WTC11 (cell line): Measurements from ENCODE around the gene LOXL3. TPM values are rescaled to one million over a fixed set of nuclear protein-coding genes. Genes with fewer than 3 reads are reported as not detected.

Source experiments
- ATAC-seq: fragments of 200-7000 bp; cut with Tn5 transposase; 2 replicates; pipeline ENCODE4 v1.10.0; 2021; ENCODE audit warnings: mild to moderate bottlenecking, moderate library complexity
- CTCF ChIA-PET: fragments of 300-600 bp; sonication (Branson Sonifier 250); formaldehyde crosslinking; loops from one replicate; lab custom pipeline; 2021; ENCODE audit warnings: antibody characterized with exemption; lab: Charles Lee
- POLR2A ChIA-PET: fragments of 350-600 bp; sonication (Branson Sonifier 250); formaldehyde crosslinking; loops from one replicate; lab custom pipeline; 2021; ENCODE audit warnings: antibody characterized with exemption; lab: Charles Lee
- DNase-seq: peaks from one replicate; pipeline ENCODE4 v3.0.0; 2021; ENCODE audit warnings: low spot score
- H3K27ac Mint-ChIP-seq: 2 replicates; pipeline ENCODE4 v1.8.0; 2021; ENCODE audit warnings: mixed read lengths
- H3K27me3 Mint-ChIP-seq: 2 replicates; pipeline ENCODE4 v1.8.0; 2021; ENCODE audit warnings: low read depth, mild to moderate bottlenecking, moderate library complexity, mixed read lengths
- H3K36me3 Mint-ChIP-seq: 2 replicates; pipeline ENCODE4 v1.8.0; 2021; ENCODE audit warnings: mixed read lengths
- H3K4me1 Mint-ChIP-seq: 2 replicates; pipeline ENCODE4 v1.8.0; 2022; ENCODE audit warnings: mixed read lengths
- H3K4me3 Mint-ChIP-seq: 2 replicates; pipeline ENCODE4 v1.8.0; 2021; ENCODE audit warnings: mild to moderate bottlenecking, moderate library complexity, mixed read lengths
- H3K9me3 Mint-ChIP-seq: 2 replicates; pipeline ENCODE4 v1.8.0; 2021; ENCODE audit warnings: mixed read lengths
- CBFB ChIP-seq: sonication (generic); formaldehyde crosslinking; IDR thresholded peaks from 2 replicates; pipeline ENCODE4 v1.8.1; 2022; ENCODE audit warnings: mild to moderate bottlenecking, low read depth, missing genetic modification reagents
- CREB1 ChIP-seq: sonication (generic); formaldehyde crosslinking; IDR thresholded peaks from 2 replicates; pipeline ENCODE4 v1.8.0; 2023; ENCODE audit warnings: mild to moderate bottlenecking, missing genetic modification reagents
- FOXP4 ChIP-seq: sonication (generic); formaldehyde crosslinking; IDR thresholded peaks from 2 replicates; pipeline ENCODE4 v1.8.0; 2022; ENCODE audit warnings: mild to moderate bottlenecking, missing genetic modification reagents
- GRHL2 ChIP-seq: fragments of 250-450 bp; sonication (Bioruptor Pico); IDR thresholded peaks from 2 replicates; pipeline ENCODE4 v1.8.0; 2022; ENCODE audit warnings: mild to moderate bottlenecking, moderate library complexity; ENCODE audit not compliant: insufficient replicate concordance, severe bottlenecking
- IRF1 ChIP-seq: sonication (generic); formaldehyde crosslinking; IDR thresholded peaks from 2 replicates; pipeline ENCODE4 v1.8.0; 2023; ENCODE audit warnings: missing genetic modification reagents
- MYBL2 ChIP-seq: sonication (generic); formaldehyde crosslinking; IDR thresholded peaks from 2 replicates; pipeline ENCODE4 v1.8.1; 2023; ENCODE audit warnings: mild to moderate bottlenecking, moderate library complexity, missing genetic modification reagents
- NFE2L1 ChIP-seq: sonication (generic); formaldehyde crosslinking; IDR thresholded peaks from 2 replicates; pipeline ENCODE4 v1.8.1; 2023; ENCODE audit warnings: missing genetic modification reagents
- RELA ChIP-seq: sonication (generic); formaldehyde crosslinking; IDR thresholded peaks from 2 replicates; pipeline ENCODE4 v1.8.1; 2022; ENCODE audit warnings: missing genetic modification reagents, mild to moderate bottlenecking, borderline replicate concordance
- ZNF317 ChIP-seq: sonication (generic); formaldehyde crosslinking; IDR thresholded peaks from 2 replicates; pipeline ENCODE4 v1.8.1; 2023; ENCODE audit warnings: low read depth, mild to moderate bottlenecking, moderate library complexity, missing genetic modification reagents, borderline replicate concordance
- total RNA-seq: library from RNA; stranded (reverse); gene quantifications from 3 replicates; pipeline ENCODE4 v1.2.3, GENCODE V29; 2021
- TF ChIP-seq, protein P1 (sequence below): sonication (generic); formaldehyde crosslinking; IDR thresholded peaks from 2 replicates; pipeline ENCODE4 v1.8.1; 2022; ENCODE audit warnings: low read depth, mild to moderate bottlenecking, moderate library complexity, missing genetic modification reagents, borderline replicate concordance
- TF ChIP-seq, protein P2 (sequence below): sonication (generic); formaldehyde crosslinking; IDR thresholded peaks from 2 replicates; pipeline ENCODE4 v1.8.0; 2023; ENCODE audit warnings: missing genetic modification reagents, mild to moderate bottlenecking, borderline replicate concordance
- TF ChIP-seq, protein P3 (sequence below): sonication (generic); formaldehyde crosslinking; IDR thresholded peaks from 2 replicates; pipeline ENCODE4 v1.8.1; 2022; ENCODE audit warnings: missing genetic modification reagents, borderline replicate concordance
- TF ChIP-seq, protein P4 (sequence below): sonication (generic); formaldehyde crosslinking; IDR thresholded peaks from 2 replicates; pipeline ENCODE4 v1.8.1; 2023; ENCODE audit warnings: mild to moderate bottlenecking, missing genetic modification reagents, borderline replicate concordance

The LOXL3 gene
- total RNA-seq, 1 experiment from 2014 or later, result 21.1 TPM

- Mint-ChIP-seq H3K36me3 (peaks cover 9% of the 10 kb centered on the region), H3K27me3 (peaks cover 99% of the 10 kb centered on the region), H3K4me1 (peaks cover 16% of the 10 kb centered on the region), H3K9me3 (peaks cover 8% of the 10 kb centered on the region), H3K4me3 (peak overlapping the region; percentile 65), H3K27ac (no peak overlapping the region)
- ChIA-PET POLR2A (interaction anchor here (0.9 to 1.3 kb wide), 2 partner anchors 39 to 74 kb away, joined by 3 to 4 read pairs; no protein-coding TSS in a partner anchor), CTCF (interaction anchor here (0.6 to 2.3 kb wide), 3 partner anchors 10 to 393 kb away, joined by 4 to 8 read pairs (median 6); partner anchors contain the start of genes CCDC142 and TTC31)
- ATAC-seq (peak; percentile 9), DNase-seq (peak; percentile 39)
- TF ChIP-seq, protein P1, sequence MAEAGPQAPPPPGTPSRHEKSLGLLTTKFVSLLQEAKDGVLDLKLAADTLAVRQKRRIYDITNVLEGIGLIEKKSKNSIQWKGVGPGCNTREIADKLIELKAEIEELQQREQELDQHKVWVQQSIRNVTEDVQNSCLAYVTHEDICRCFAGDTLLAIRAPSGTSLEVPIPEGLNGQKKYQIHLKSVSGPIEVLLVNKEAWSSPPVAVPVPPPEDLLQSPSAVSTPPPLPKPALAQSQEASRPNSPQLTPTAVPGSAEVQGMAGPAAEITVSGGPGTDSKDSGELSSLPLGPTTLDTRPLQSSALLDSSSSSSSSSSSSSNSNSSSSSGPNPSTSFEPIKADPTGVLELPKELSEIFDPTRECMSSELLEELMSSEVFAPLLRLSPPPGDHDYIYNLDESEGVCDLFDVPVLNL (CRISPR knock-in tag), result no peak
- TF ChIP-seq MYBL2 (CRISPR knock-in tag) (no peak), GRHL2 (CRISPR knock-in tag) (no peak)
- TF ChIP-seq, protein P2, sequence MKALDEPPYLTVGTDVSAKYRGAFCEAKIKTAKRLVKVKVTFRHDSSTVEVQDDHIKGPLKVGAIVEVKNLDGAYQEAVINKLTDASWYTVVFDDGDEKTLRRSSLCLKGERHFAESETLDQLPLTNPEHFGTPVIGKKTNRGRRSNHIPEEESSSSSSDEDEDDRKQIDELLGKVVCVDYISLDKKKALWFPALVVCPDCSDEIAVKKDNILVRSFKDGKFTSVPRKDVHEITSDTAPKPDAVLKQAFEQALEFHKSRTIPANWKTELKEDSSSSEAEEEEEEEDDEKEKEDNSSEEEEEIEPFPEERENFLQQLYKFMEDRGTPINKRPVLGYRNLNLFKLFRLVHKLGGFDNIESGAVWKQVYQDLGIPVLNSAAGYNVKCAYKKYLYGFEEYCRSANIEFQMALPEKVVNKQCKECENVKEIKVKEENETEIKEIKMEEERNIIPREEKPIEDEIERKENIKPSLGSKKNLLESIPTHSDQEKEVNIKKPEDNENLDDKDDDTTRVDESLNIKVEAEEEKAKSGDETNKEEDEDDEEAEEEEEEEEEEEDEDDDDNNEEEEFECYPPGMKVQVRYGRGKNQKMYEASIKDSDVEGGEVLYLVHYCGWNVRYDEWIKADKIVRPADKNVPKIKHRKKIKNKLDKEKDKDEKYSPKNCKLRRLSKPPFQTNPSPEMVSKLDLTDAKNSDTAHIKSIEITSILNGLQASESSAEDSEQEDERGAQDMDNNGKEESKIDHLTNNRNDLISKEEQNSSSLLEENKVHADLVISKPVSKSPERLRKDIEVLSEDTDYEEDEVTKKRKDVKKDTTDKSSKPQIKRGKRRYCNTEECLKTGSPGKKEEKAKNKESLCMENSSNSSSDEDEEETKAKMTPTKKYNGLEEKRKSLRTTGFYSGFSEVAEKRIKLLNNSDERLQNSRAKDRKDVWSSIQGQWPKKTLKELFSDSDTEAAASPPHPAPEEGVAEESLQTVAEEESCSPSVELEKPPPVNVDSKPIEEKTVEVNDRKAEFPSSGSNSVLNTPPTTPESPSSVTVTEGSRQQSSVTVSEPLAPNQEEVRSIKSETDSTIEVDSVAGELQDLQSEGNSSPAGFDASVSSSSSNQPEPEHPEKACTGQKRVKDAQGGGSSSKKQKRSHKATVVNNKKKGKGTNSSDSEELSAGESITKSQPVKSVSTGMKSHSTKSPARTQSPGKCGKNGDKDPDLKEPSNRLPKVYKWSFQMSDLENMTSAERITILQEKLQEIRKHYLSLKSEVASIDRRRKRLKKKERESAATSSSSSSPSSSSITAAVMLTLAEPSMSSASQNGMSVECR (CRISPR knock-in tag), result no peak
- TF ChIP-seq, protein P3, sequence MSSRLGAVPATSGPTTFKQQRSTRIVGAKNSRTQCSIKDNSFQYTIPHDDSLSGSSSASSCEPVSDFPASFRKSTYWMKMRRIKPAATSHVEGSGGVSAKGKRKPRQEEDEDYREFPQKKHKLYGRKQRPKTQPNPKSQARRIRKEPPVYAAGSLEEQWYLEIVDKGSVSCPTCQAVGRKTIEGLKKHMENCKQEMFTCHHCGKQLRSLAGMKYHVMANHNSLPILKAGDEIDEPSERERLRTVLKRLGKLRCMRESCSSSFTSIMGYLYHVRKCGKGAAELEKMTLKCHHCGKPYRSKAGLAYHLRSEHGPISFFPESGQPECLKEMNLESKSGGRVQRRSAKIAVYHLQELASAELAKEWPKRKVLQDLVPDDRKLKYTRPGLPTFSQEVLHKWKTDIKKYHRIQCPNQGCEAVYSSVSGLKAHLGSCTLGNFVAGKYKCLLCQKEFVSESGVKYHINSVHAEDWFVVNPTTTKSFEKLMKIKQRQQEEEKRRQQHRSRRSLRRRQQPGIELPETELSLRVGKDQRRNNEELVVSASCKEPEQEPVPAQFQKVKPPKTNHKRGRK, result 0 out of 2 replicates have a peak, but pooled peaks have one; percentile 33
Observed at GRCh38 chr2:74513605-74514367, 40.0 kb downstream of the LOXL3 start.

DNA sequence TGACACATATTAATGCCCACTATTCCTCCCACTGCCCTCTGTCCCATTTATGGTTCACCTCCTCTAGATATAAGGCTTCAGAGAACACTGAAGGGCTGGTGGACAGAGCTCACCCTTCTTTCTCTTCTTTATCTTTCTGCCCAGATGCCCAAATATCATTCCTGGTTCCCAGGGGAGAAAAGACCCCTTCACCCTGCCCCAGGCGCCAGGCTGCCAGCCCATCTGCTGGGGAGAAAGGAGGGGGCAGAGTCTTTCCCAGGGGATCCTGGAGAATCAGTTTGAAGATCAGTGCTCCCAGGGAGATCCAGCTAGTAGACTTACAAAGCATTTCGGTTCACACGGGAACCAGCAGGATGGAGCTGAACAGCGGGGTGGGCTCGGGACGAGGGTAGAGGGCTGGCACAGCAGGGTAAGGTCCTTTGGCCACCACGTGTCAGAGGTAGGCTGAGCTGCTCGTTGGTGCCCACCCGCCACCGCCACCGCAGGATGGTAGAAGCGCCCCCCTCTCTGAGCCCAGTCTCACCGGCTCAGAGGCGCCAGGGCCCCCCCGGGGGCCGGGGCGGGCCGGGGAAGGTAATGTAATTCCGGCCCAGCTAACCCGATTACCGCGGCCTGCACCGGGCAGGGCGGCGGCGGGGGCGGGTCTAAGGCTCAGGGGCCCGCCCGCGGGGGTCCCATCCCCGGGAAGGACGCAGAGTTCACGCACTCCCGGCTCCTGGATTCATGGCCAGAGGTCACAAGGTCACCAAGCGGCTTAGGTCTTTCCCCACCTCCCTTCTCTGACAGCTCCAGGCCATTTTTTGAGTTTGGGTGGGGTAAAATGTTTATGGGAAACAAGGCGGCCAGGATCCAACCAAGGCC, 40.8 kb downstream of the LOXL3 start:
- Mint-ChIP-seq H3K27me3 (peaks cover 99% of the 10 kb centered on the region), H3K4me1 (peaks cover 23% of the 10 kb centered on the region), H3K36me3 (peaks cover 9% of the 10 kb centered on the region), H3K27ac (no peak overlapping the region), H3K4me3 (peak overlapping the region; percentile 65), H3K9me3 (peaks cover 8% of the 10 kb centered on the region)
- ChIA-PET CTCF (interaction anchor here (1.2 to 2.3 kb wide), 2 partner anchors 9 to 30 kb away, joined by 6 to 8 read pairs; partner anchors contain the start of genes CCDC142 and TTC31), POLR2A (interaction anchor here (0.9 kb wide), 1 partner anchor 40 kb away, joined by 3 read pairs; no protein-coding TSS in a partner anchor)
- no peak for ATAC-seq
- DNase-seq, result no peak
- TF ChIP-seq CREB1 (no peak), ZNF317 (no peak), FOXP4 (no peak), RELA (CRISPR knock-in tag) (no peak), CBFB (CRISPR knock-in tag) (no peak), IRF1 (CRISPR knock-in tag) (no peak), NFE2L1 (CRISPR knock-in tag) (no peak)
- TF ChIP-seq, protein P3, result no peak
- TF ChIP-seq, protein P4, sequence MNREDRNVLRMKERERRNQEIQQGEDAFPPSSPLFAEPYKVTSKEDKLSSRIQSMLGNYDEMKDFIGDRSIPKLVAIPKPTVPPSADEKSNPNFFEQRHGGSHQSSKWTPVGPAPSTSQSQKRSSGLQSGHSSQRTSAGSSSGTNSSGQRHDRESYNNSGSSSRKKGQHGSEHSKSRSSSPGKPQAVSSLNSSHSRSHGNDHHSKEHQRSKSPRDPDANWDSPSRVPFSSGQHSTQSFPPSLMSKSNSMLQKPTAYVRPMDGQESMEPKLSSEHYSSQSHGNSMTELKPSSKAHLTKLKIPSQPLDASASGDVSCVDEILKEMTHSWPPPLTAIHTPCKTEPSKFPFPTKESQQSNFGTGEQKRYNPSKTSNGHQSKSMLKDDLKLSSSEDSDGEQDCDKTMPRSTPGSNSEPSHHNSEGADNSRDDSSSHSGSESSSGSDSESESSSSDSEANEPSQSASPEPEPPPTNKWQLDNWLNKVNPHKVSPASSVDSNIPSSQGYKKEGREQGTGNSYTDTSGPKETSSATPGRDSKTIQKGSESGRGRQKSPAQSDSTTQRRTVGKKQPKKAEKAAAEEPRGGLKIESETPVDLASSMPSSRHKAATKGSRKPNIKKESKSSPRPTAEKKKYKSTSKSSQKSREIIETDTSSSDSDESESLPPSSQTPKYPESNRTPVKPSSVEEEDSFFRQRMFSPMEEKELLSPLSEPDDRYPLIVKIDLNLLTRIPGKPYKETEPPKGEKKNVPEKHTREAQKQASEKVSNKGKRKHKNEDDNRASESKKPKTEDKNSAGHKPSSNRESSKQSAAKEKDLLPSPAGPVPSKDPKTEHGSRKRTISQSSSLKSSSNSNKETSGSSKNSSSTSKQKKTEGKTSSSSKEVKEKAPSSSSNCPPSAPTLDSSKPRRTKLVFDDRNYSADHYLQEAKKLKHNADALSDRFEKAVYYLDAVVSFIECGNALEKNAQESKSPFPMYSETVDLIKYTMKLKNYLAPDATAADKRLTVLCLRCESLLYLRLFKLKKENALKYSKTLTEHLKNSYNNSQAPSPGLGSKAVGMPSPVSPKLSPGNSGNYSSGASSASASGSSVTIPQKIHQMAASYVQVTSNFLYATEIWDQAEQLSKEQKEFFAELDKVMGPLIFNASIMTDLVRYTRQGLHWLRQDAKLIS, result no peak
